IMR-90 (cell line): ENCODE measurements around the gene KDM6A. TPM values are rescaled to one million over a fixed set of nuclear protein-coding genes. Genes with fewer than 3 reads are reported as not detected.
"Not testable (repeated sequence)": the region's sequence is repeated elsewhere in the genome, so short reads cannot be mapped to it uniquely, and the experiment has no call there.

Experiments used
- ATAC-seq: fragments of 200-7000 bp; cut with Tn5 transposase; 2 replicates; pipeline ENCODE4 v1.9.1; 2020; ENCODE audit warnings: low read depth, mild to moderate bottlenecking, moderate library complexity
- BruUV-seq: library from RNA; stranded (reverse); fragments of 400-500 nt; replicated peaks from 2 replicates; lab custom pipeline; 2021; lab: Mats Ljungman, UMichigan
- CTCF ChIA-PET: fragments of 300-600 bp; formaldehyde crosslinking; extraction: SDS; loops from one replicate; lab custom pipeline; 2021; ENCODE audit warnings: antibody characterized with exemption; lab: Yijun Ruan, JAX
- POLR2A ChIA-PET: fragments of 300-600 bp; sonication (Branson Sonifier 250); formaldehyde crosslinking; loops from one replicate; lab custom pipeline; 2022; ENCODE audit warnings: antibody characterized with exemption; ENCODE audit not compliant: unreplicated experiment; lab: Charles Lee
- DNase-seq: peaks from one replicate; pipeline ENCODE4 v3.0.0; 2013
- H2AFZ ChIP-seq: replicated peaks from 2 replicates; pipeline ENCODE3; 2013; ENCODE audit warnings: low read length, mild to moderate bottlenecking; ENCODE audit not compliant: poor library complexity
- H2AK5ac ChIP-seq: 2 replicates; pipeline ENCODE4 v1.6.1; 2013; ENCODE audit warnings: low read depth, low read length, inconsistent platforms
- H2AK9ac ChIP-seq: replicated peaks from 2 replicates; pipeline ENCODE3; 2013; ENCODE audit warnings: mild to moderate bottlenecking, low read depth, low read length, moderate library complexity; ENCODE audit not compliant: poor library complexity
- H2BK120ac ChIP-seq: 2 replicates; pipeline ENCODE4 v1.6.1; 2013; ENCODE audit warnings: low read depth, low read length, inconsistent platforms
- H2BK15ac ChIP-seq: 3 replicates; pipeline ENCODE4 v1.6.1; 2013; ENCODE audit warnings: low read depth, low read length, inconsistent platforms
- H2BK20ac ChIP-seq: 2 replicates; pipeline ENCODE4 v1.6.1; 2013; ENCODE audit warnings: low read depth, mild to moderate bottlenecking, inconsistent platforms, low read length, moderate library complexity
- H2BK5ac ChIP-seq: 2 replicates; pipeline ENCODE4 v1.6.1; 2013; ENCODE audit warnings: mild to moderate bottlenecking, low read depth, low read length, inconsistent platforms; ENCODE audit not compliant: poor library complexity, severe bottlenecking
- H3K14ac ChIP-seq: replicated peaks from 2 replicates; pipeline ENCODE4 v1.6.1; 2013; ENCODE audit warnings: low read depth, low read length, inconsistent platforms
- H3K18ac ChIP-seq: 2 replicates; pipeline ENCODE4 v1.6.1; 2013; ENCODE audit warnings: low read depth, low read length, control low read depth
- H3K23ac ChIP-seq: 2 replicates; pipeline ENCODE4 v1.6.1; 2013; ENCODE audit warnings: low read depth, low read length, inconsistent platforms
- H3K27ac ChIP-seq: 2 replicates; pipeline ENCODE4 v1.5.1; 2013; ENCODE audit warnings: mild to moderate bottlenecking, control low read depth, low read length; ENCODE audit not compliant: insufficient read depth
- H3K27me3 ChIP-seq: 2 replicates; pipeline ENCODE4 v1.6.1; 2013; ENCODE audit warnings: low read length; ENCODE audit not compliant: control insufficient read depth, insufficient read depth
- H3K36me3 ChIP-seq: 2 replicates; pipeline ENCODE4 v1.6.1; 2013; ENCODE audit warnings: low read length, mixed read lengths; ENCODE audit not compliant: control insufficient read depth, insufficient read depth
- H3K4ac ChIP-seq: 2 replicates; pipeline ENCODE4 v1.6.1; 2013; ENCODE audit warnings: low read depth, low read length, inconsistent platforms
- H3K4me1 ChIP-seq: 2 replicates; pipeline ENCODE4 v1.6.1; 2013; ENCODE audit warnings: low read length, mixed read lengths; ENCODE audit not compliant: control insufficient read depth, insufficient read depth
- H3K4me2 ChIP-seq: 2 replicates; pipeline ENCODE4 v1.6.1; 2013; ENCODE audit warnings: low read depth, mild to moderate bottlenecking, control low read depth, low read length, moderate library complexity
- H3K4me3 ChIP-seq: 2 replicates; pipeline ENCODE4 v1.5.1; 2013; ENCODE audit warnings: low read depth, mild to moderate bottlenecking, control low read depth, low read length, moderate library complexity; ENCODE audit not compliant: insufficient read depth
- H3K56ac ChIP-seq: 2 replicates; pipeline ENCODE4 v1.6.1; 2013; ENCODE audit warnings: low read length, inconsistent platforms; ENCODE audit not compliant: insufficient read depth; ENCODE audit errors: extremely low read depth
- H3K79me1 ChIP-seq, 2 experiments: 2 replicates each; pipeline ENCODE4 v1.6.1; 2013; ENCODE audit warnings: low read length in 2 of 2, inconsistent platforms in 1 of 2, low read depth in 1 of 2
- H3K9ac ChIP-seq: 2 replicates; pipeline ENCODE4 v1.6.1; 2013; ENCODE audit warnings: low read depth, low read length, control low read depth
- H3K9me1 ChIP-seq: 2 replicates; pipeline ENCODE4 v1.6.1; 2013; ENCODE audit warnings: low read length, inconsistent platforms; ENCODE audit not compliant: insufficient read depth
- H3K9me3 ChIP-seq: 2 replicates; pipeline ENCODE4 v1.6.1; 2013; ENCODE audit warnings: low read length; ENCODE audit not compliant: control insufficient read depth, insufficient read depth
- H4K20me1 ChIP-seq: 2 replicates; pipeline ENCODE4 v1.6.1; 2013; ENCODE audit warnings: low read length, inconsistent platforms; ENCODE audit not compliant: insufficient read depth
- H4K5ac ChIP-seq: 2 replicates; pipeline ENCODE4 v1.6.1; 2013; ENCODE audit warnings: mild to moderate bottlenecking, low read depth, low read length, control low read depth
- H4K8ac ChIP-seq, 2 experiments: 2 replicates each; pipeline ENCODE4 v1.6.1; 2013; ENCODE audit warnings: low read depth in 2 of 2, low read length in 2 of 2, control low read depth in 1 of 2, inconsistent platforms in 1 of 2
- H4K91ac ChIP-seq: 2 replicates; pipeline ENCODE4 v1.6.1; 2013; ENCODE audit warnings: low read depth, low read length, inconsistent platforms; ENCODE audit not compliant: insufficient read depth
- BHLHE40 ChIP-seq: fragments of 150-350 bp; IDR thresholded peaks from 2 replicates; pipeline ENCODE4 v1.6.1; 2016; ENCODE audit warnings: mild to moderate bottlenecking, low read depth, low read length
- CHD1 ChIP-seq: IDR thresholded peaks from 2 replicates; pipeline ENCODE4 v1.6.1; 2012; ENCODE audit warnings: low read depth, low read length, improper control_type of control experiment
- FOS ChIP-seq: fragments of 150-350 bp; IDR thresholded peaks from 2 replicates; pipeline ENCODE4 v1.6.1; 2016; ENCODE audit warnings: low read depth, low read length
- MAFK ChIP-seq: IDR thresholded peaks from 2 replicates; pipeline ENCODE4 v1.6.1; 2012; ENCODE audit warnings: low read depth, low read length, improper control_type of control experiment
- MAZ ChIP-seq: IDR thresholded peaks from 2 replicates; pipeline ENCODE4 v1.6.1; 2012; ENCODE audit warnings: low read depth, mild to moderate bottlenecking, low read length, improper control_type of control experiment, moderate library complexity, borderline replicate concordance
- RFX5 ChIP-seq: IDR thresholded peaks from 2 replicates; pipeline ENCODE4 v1.8.0; 2012; ENCODE audit warnings: low read depth, mild to moderate bottlenecking, low read length, moderate library complexity
- WGBS, 2 experiments: methylation state at CpG; one replicate each; pipeline versions ENCODE4 v1.1.5 to v1.1.7; 2013; ENCODE audit warnings: missing lambda C conversion rate in 2 of 2; ENCODE audit not compliant: insufficient read length in 1 of 2; ENCODE audit errors: extremely low coverage in 2 of 2; 5-methylcytosine and 5-hydroxymethylcytosine counted together
- dilution Hi-C: fragments of 300-500 bp; cut with HindIII; formaldehyde crosslinking; loops from one replicate; pipeline ENCODE4 v1.14.3; 2018; ENCODE audit warnings: low sequenced_read_pairs; ENCODE audit not compliant: unreplicated experiment
- in situ Hi-C: fragments of 300-500 bp; cut with MboI; formaldehyde crosslinking; loops from 3 replicates; pipeline ENCODE4 v1.14.3; 2019; ENCODE audit warnings: low sequenced_read_pairs, inconsistent platforms, mixed read lengths
- intact Hi-C: fragments of 100-400 bp; cut with micrococcal nuclease; formaldehyde crosslinking; loops from 2 replicates; pipeline ENCODE4 v1.10.0; 2022
- polyA plus RNA-seq, 3 experiments: library from polyadenylated mRNA; depleted of rRNA; stranded (reverse); fragments of >200 nt; gene quantifications; 2 replicates each; pipeline ENCODE4 v1.2.3, GENCODE V29; 2012; ENCODE audit warnings: low replicate concordance in 1 of 3
- total RNA-seq: library from RNA; depleted of rRNA; stranded (reverse); fragments of >200 nt; gene quantifications from 2 replicates; pipeline ENCODE4 v1.2.3, GENCODE V29; 2012

Gene KDM6A
- total and polyA plus RNA-seq, 2 of the 4 experiments (the other 2 are of a cell fraction): 11.7 to 24.9 TPM

GRCh38 chrX:44938111-44938510 lies 65.1 kb downstream of the KDM6A start:
- peaks cover 29% of the 10 kb centered on the region; the same call in 1 of the 2 replicates for H4K20me1 ChIP-seq

GRCh38 chrX:44940541-44940940 lies 67.6 kb downstream of the KDM6A start:
- H2AK5ac ChIP-seq, dilution Hi-C loops, intact Hi-C loops, H3K18ac ChIP-seq, H3K4me2 ChIP-seq, H3K9me3 ChIP-seq, ATAC-seq, H3K56ac ChIP-seq, H3K4me3 ChIP-seq, H3K36me3 ChIP-seq, H2AK9ac ChIP-seq, H4K91ac ChIP-seq, H4K5ac ChIP-seq, H2BK120ac ChIP-seq, H2BK5ac ChIP-seq, H3K23ac ChIP-seq, H2BK20ac ChIP-seq, BruUV-seq, POLR2A ChIA-PET, CTCF ChIA-PET, H3K9me1 ChIP-seq, DNase-seq, H3K27me3 ChIP-seq, H4K8ac ChIP-seq, H3K27ac ChIP-seq, H2AFZ ChIP-seq, H3K4me1 ChIP-seq, H3K4ac ChIP-seq, H2BK15ac ChIP-seq, in situ Hi-C loops, H3K14ac ChIP-seq, H3K9ac ChIP-seq: not testable (repeated sequence)
- WGBS, 2 experiments: 100% methylated on average over 8 of the region's 12 CpGs; no CpG with 5 or more reads in 1 of the 2 experiments
- H3K79me1 ChIP-seq: peaks cover 9 to 40% of the 10 kb centered on the region in 2 experiments
- H4K20me1 ChIP-seq: peaks cover 23% of the 10 kb centered on the region; the same call in 1 of the 2 replicates

More at GRCh38 chrX:44938111-44938510, 65.1 kb downstream of the KDM6A start:
- Histone ChIP-seq H3K9ac (no peak overlapping the region), H3K4me3 (no peak overlapping the region), H2AK9ac (no peak overlapping the region), H3K36me3 (no peaks in the 10 kb centered on the region), H2AK5ac (no peak overlapping the region), H3K27ac (no peak overlapping the region), H2BK20ac (no peak overlapping the region), H3K9me1 (peaks cover 2% of the 10 kb centered on the region; the same call in 1 of the 2 replicates), H3K4me1 (no peaks in the 10 kb centered on the region), H2BK15ac (no peak overlapping the region), H3K9me3 (no peaks in the 10 kb centered on the region), H2AFZ (no peak overlapping the region), H3K23ac (no peak overlapping the region), H3K14ac (no peak overlapping the region), H2BK120ac (no peak overlapping the region), H3K4ac (no peak overlapping the region), H3K4me2 (no peak overlapping the region), H3K79me1 (peaks cover 13 to 44% of the 10 kb centered on the region in 2 experiments; a peak in 3 of 4 replicates), H3K27me3 (no peaks in the 10 kb centered on the region), H3K56ac (no peak overlapping the region), H3K18ac (no peak overlapping the region), H4K5ac (no peak overlapping the region), H4K8ac (no peak overlapping the region), H2BK5ac (no peak overlapping the region), H4K91ac (no peak overlapping the region)
- no CpG with 5 or more reads among the region's 4 CpGs for WGBS, 2 experiments
- no TSS peak for BruUV-seq
- ATAC-seq: no peak
- intact Hi-C loops: loop anchor here (5.0 kb wide), 1 partner anchor 981 kb away; no protein-coding TSS in a partner anchor
- no peak for DNase-seq
- in situ Hi-C loops: no loop called here
- dilution Hi-C loops: no loop called here
- ChIA-PET CTCF (no interaction called here), POLR2A (no interaction called here)
- TF ChIP-seq BHLHE40 (no peak), RFX5 (no peak), CHD1 (no peak), MAFK (no peak), MAZ (no peak), FOS (no peak)
